GM18909 (cell line): Measurements from ENCODE around the gene RHBG.

Experiments used
- ATAC-seq: cut with Tn5 transposase; IDR thresholded peaks from one replicate; pipeline ENCODE4 v1.9.1; 2021; ENCODE audit warnings: mild to moderate bottlenecking; ENCODE audit not compliant: unreplicated experiment, poor library complexity

The RHBG gene

DNA sequence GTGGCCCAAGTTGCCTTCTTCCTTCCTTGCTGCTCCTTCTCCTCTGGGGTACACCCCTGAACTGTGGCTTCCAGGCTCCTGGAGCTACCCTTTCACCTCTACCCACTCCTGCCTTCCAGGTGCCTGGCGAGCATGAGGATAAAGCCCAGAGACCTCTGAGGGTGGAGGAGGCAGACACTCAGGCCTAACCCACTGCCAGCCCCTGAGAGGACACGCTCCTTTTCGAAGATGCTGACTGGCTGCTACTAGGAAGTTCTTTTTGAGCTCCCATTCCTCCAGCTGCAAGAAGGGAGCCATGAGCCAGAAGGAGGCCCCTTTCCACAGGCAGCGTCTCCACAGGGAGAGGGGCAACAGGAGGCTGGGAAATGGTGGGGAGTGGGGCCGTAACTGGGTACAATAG, 15.6 kb downstream of the RHBG start:
- no peak for ATAC-seq

DNA sequence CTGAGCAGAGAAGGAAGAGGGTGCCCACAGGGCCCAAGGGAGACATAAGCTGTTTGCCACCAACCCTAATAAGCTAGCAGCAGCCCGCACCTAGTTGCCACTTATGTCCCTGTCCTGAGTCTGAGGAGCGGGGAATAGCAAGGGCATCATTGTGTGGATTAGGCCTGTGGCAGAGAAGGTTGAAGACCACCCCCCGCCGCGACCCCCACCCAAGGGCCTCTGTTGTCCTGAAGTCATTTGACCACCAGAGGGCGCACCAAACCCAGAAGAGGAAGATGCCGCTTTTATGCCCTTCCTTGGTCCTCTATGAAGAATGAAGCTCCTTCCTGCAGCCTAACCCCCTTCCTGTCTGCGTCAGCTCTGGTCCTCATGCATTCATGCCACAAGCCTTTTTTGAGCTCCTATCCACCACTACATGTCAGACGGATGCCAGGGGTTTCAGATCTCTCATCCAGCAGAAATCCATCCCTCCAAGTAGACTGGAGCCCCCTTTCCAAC, 16.6 kb downstream of the RHBG start:
- no peak for ATAC-seq

DNA sequence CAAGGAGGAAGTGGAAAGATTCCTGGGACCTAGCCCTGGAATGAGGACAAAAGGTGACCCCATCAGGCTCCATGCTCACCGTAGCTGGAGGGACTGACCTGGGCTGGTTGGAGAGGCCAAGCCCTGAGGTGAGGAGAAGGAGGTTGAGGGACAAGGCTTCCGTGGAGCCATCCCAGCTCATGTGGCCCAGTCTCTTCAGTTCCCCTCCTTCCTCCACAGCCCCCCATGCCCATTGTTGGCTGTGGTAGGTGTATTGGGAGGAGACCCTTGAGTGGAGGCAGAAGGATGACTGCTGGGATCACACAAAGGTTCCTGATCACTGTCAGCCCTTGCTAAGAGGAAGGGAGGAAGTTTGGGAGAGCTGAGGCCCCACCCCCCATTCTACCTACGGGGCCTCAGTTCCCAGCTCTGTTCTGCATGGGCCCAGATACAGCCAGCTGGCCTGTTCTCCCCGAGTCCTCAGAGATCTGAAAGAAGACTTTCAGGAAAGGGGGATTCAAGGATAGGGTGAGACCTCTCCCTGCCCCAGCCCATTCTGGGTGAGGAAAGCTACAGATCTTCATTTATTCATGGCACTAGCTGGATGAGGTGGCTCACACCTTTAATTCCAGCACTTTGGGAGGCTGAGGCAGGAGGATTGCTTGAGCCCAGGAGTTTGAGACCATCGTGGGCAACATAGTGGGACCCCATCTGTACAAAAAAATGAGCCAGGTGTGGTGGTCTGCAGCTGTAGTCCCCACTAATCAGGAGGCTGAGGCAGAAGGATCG, 17.3 kb downstream of the RHBG start:
- no peak for ATAC-seq

DNA sequence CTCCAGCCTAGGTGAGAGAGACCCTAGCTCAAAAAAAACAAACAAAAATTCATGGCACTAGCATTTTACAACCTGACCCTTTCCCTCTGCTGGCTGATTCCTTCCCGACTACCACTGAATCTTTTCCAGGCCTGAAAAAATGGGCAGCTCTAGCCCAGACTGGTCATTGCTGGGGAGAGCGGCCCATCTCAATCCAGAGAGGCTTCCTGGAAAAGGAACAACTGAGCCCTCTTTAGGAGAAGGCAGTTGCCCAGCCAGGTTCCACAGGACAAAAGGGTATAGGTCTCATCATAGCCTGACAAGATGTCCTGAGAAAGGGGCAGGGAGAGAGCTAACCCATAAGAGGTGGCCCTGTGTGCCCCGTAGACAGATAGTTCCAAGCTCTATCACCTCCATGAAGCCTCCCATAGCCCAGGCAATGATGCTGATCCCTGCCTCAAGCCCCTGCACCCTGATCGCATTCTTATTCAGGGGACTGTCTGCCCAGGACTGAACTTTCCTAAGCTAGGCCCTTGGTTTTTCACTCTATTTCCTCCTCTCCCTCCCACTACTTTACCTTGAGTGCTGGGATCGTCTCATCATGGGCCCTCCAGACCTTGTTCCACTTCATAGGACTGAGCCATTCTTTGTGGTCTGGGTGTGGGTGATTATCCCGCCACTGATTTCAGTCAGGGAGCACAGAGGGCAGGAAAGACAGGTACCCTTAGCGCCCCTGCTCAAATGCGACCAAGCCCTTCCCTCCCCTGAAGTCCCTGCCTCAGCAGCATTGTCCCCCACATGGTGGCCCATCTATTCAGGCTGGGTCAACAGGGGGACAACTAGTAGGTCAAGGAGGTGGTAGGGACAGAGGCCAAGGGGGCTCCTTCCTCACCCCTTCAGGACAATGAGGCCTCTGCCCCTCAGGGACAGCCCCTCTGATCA, 18.2 kb downstream of the RHBG start:
- no peak for ATAC-seq

DNA sequence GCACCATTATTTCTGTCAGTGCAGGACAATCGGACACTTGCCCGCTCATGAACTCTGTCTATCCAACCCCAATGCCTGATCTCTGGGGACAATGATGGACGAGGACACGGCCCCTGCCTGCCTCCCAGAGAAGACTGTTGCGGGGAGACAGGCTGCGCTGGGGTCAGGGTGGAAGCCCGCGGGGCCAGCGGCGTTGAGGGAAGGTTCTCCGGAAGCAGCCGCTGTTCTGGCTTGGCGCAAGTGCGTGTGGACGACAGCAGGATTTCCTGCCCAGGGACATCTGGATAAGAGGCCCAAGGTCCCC, 18.8 kb downstream of the RHBG start:
- ATAC-seq: no peak

DNA sequence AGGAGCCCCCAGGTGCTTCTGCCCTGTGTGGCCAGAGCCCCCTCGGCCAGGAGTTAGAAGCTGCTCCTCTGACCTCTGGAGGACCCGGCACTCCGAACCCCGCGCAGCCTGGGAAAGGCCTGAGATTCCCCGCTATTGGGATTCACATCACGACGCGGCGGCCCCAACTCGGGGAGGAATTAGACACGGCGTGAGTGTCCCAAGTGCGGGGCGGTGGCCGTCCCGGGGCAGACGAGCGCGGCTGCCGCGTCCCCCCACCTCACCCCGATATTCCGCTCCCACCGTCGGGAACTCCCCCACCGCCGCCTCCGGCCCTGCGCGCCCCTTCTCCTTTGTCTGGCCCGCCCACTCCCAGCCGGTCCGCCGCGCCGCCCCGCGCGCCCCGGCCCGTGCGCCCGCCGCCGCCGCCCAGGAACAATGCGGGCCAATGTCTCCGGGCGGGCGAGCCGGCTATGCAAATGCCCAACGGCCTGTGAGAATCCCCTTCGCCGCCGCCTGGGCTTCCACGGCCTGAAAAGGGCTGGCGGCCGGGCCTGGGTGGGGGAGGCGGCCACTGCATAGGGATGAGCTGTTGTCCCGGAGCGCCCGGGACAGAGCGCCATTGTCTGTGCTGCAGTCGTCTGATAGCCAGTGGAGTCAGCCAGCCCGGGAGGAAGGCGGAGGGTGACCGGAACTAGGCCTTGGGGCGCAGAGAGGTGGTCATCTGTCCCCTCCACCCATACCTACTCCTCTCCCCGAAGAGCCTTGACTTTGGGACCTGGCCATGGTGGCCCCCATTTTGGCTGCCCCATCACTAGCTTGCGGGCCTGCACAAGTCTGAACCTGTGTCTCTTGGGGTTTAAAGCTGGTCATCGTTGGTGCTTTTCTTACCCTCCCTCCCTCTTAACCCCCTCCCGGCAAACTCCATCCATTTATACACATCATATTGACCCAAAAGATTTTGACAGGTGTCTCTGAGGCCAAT, 19.4 kb downstream of the RHBG start:
- no peak for ATAC-seq

DNA sequence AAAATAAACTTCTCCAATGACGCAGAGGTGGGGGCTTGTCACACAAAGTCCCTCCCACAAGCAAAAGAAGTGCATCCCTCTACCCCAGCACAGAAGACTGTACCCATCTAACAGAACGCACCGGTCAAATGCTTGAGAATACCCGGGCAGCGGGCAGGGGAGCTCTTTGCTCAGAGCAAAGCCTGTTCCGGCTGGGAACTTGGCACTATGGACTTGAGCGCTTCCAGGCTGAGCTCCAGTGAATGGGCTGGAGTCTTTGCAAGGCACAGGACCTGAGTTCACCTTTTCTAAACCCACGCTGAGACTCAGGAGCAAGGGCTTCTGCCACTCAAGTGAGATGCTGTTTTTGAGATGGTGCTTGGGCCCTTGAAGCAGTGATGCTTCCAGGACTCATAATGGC, 20.3 kb downstream of the RHBG start:
- no peak for ATAC-seq

DNA sequence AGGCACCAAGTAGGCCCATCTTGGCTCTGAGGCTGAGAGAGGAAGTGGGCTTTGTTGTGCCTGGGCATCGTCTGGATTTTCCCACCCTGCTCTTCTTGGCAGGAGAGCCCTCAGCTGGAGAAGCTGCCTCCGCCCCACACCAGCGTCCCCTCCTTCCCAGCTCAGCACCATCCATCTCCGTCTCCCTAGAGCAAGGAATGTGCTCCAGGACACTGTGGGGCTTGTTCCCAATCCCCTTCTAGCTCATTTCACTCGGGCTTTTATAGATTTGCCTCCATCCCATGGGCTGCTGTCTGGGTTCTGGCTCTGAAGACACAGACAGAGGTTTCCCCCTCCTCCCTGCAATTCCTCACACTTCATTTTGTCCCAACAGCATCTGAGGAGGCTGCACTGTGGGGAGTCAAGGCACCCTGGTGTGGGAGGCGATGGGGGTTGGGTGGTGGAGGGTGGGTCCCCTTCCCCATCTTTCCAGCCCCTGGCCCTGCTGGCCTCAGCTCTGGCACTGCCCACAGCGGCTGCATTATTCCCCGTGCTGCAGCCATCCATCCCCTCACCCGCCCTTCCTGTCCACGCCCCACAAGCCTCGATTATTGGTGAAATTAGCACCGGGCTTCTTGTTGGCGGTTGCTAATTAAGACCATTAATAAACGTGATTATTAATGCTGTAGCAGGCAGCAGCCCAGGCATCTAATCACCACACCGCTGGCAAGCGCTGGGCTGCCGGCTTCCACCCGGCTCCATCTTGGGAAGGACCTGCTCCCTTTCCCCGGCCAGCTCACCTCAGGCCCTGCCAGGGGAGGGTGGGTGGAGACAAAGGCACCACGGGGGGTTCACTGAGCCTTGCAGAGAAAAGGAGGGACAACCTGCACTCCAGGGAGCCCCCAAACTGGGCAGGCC, 21.7 kb downstream of the RHBG start:
- ATAC-seq: no peak

DNA sequence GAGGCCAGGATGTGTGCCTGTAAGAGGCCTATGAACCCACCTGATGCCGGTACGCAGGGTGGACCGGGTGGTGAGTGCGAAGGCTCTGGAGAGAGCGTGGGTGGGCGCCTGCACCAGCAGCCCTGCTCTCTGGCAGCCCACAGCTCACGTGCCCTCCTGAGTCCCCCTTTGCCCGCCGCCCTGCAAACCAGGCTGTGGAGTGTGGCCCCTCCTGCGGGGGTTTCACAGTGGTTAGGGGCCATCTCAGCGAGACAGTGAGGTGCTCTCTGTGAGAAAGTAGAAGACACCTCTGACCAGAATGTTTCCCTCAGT, 22.3 kb downstream of the RHBG start:
- ATAC-seq: no peak

DNA sequence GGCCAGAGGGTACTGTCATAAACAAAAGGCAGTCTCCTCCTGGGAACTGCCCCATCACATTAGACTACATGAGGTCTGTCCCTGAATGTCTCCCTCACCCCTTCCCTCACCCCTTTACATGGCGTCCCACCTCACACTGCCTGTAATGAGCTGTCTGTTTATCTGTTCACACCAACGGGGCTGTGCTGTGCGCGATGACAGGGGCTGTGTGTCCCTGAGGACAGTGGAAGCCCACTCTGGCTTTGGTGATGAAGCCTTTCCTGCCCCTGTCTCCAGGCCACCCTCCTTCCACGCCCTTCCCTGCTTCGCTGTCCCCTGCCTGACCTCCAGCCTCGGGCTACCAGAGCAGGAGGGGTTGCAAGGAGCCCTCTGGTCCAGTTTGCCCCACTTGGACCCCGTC, 22.7 kb downstream of the RHBG start:
- no peak for ATAC-seq

DNA sequence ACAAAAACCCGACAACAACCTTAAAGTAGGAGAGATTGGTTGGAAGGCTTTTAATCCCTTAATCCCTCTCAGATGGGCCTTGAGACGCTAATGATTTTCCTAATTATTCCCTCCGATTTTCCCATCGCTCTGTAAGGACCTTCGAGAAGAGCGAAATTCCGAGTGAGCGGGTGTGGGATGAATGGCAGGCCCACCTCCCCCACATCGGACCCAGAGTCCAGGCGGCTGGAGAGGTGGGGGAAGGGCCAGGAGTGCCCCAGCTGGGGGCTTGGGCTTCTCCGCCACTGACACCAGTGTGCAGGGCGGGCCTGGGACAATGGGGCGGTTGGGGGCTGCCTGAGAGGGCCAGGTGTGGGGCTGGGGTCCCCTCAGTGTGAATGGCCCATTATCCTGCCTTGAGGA, 23.4 kb downstream of the RHBG start:
- no peak for ATAC-seq

DNA sequence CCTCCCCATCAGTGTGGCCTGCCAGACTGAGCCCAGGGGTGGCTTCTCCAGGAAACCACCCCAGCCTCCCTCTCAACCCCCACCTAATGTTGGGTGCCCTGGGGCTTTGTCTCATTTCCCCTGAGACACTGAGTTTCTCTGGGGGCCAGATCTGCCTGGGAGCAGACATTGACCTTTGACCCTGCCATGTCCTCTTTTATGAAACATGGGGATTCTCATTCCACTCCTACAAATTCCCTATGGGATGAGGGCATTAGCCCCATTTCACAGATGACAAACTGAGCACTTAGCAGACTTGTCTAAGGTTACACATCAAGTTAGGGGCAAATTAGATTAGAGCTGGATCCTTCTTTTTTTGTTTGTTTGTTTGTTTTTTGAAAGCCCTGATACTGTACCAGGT, 24.1 kb downstream of the RHBG start:
- ATAC-seq: no peak

DNA sequence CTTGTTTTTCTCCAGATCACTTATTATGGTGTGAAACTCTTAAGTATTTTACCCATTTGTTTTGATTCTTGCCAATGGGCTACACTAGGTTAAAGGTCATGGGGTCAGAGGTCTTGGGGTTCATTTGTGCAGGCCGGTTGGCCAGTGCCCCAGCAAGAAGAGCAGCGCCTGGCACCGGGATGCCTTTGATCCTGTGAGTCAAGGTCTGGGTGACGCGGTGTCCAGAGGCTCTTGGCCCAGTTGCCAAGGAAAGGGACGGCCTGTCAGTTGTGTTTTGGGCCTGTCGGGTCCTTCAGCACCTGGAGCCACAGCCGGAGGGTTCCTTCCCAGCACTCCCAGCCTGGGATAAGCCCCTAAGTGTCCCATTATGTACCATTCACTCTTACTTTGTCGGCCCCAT, 25.1 kb downstream of the RHBG start:
- no peak for ATAC-seq

DNA sequence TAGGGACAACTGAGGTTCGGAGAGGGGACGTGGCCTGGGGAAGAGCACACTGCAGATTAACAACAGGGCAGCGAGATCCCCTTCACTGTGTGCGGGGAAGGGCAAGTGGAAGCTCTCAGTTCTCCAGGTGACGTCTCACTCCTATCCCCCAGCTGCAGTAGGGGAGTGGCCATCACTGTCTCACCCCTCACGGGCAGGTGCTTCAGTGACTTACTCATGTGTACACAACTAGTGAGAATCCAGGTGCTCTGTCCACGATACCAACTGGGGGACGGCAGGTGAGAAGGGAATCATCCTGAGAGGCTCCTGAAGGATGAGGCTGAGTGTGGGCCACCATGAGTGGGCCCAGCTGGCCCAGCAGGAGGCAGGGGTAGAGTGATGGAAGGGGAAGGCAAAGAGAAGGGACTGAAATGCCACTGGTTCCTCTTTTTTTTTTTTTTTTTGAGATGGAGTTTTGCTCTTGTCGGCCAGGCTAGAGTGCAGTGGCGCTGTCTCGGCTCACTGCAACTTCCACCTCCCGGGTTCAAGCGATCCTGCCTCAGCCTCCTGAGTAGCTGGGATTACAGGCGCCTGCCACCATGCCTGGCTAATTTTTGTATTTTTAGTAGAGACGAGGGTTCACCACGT, 25.9 kb downstream of the RHBG start:
- no peak for ATAC-seq

DNA sequence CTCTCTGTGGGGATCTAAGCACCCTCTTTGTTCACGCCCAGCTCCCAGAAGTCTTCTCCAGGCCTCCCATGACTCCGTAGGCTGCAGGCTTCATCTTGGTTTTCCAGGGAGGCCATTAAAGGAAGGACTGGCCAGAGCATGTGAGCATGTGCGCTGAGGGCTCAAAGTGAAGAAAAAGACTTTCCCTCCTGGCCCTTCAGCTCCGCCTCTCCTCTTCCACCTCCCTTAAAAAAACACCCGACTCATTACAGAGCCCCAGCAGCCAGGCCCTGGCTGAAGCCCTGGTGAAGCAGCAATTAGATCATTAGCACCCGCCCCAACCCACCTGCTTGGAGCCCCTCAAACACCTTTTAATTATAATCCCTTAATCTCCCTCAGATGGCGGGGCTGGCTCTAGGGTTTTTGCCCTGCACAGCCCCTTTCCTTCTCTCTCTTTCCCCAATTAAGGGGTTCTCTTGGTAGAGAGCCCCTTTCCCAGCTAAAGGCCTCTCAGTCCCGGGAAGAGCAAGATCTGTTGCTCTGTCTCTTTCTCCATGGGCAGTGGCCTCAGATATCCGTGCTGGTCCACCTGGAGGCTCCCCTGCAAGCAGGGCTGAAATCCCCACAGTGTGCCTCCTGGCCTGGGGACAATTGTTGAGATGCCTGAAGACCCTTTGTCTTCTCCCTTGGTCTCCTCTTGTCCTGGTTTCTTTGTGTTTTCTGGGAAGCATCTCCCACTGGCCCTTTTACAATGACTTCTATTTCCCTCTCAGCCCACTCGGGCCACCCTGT, 30.5 kb downstream of the RHBG start:
- no peak for ATAC-seq

DNA sequence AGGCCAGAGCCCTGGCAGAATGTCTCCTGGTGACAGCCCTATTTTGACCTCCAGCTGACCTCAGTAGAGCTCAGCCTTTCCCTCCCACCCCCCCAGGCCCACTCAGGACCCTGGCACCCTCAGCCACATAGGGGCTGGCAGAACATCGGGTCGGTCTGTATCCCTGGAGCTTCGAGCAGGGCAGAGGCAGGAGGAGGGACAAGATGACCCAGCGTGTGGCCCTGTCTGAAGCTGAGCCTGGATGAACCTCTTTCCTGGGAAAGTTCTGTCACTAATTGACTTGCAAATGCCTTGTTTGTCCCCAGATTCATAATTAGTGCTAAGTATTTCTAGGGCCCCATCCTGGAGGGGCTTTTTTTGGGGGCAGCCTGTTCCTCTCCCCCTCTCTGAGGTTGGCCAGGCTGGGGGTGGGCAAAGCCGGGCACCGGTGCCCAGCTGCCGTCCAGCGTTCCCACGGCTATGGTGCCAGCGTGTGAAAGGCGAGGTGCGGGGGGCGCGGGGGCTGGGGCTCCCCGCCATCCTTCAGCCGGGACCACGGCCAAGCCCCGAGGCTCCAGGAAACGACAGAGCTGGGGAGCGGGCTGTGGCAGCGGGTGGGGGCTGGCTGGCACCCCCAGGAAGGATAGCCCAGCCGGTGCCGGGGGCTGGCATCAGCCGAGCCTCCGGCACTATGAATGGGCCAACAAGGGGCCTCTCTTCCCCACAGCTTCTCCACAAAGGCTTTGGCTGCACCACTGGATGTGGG, 31.4 kb downstream of the RHBG start:
- no peak for ATAC-seq

DNA sequence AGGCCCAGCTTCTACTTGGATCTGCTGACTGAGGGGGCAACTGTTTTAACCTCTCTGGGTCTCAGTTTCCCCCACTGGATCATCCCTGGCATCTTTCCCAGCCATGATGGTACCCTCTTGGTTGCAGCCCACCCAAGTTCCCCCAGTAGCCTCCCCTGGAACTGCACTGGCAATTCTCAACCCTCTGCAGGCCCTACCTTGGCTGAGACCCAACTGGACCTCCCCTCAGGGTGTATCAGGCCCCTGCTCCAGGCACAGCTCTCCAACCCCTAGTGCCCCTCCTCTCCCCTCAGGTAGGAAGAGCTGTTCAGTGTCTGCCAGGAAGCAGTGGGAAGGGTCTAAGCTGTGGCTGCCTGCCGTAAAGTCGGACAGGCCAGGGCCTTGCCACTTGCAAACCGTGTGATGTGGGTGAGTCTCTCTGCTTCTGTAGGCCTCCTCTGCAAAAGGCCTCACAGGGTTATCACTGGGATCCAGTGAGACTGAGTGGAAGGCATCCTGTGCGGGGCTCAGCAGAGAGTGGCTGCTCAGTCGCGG, 32.1 kb downstream of the RHBG start:
- ATAC-seq: no peak

DNA sequence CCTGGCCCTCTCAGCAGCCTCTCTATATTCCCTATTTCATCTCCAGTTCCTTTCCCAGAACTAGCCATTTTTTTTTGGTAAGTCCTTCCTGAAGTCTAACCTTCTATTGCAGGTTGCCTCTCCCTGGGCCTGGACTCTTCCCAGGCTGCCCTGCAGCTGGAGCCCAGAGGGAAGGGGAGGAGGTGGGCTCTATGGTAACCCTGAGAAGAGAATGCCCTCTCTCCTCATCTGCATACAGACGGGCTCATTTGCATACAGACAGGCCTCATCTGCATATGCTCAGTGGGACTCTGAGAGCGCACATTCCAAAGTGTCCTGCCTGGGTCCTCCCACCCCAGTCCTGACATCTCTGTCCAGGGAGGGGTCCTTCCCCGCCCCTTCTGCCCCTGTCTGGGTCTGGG, 32.7 kb downstream of the RHBG start:
- no peak for ATAC-seq
